AG10803 (cell line): ENCODE results near the gene MRC2.
"Not testable (repeated sequence)": the region's sequence is repeated elsewhere in the genome, so short reads cannot be mapped to it uniquely, and the experiment has no call there.

Experiments
- DNase-seq: peaks from one replicate; pipeline ENCODE4 v3.0.0; 2010; ENCODE audit warnings: low read depth
- H3K4me3 ChIP-seq: 2 replicates; pipeline ENCODE4 v1.5.1; 2011; ENCODE audit warnings: mild to moderate bottlenecking, low read length, control low read depth
- TF ChIP-seq, protein P1 (sequence below): conservative IDR thresholded peaks from 2 replicates; pipeline ENCODE4 v1.5.1; 2011; ENCODE audit warnings: mild to moderate bottlenecking, low read length, control low read depth, inconsistent platforms

Gene MRC2

DNA sequence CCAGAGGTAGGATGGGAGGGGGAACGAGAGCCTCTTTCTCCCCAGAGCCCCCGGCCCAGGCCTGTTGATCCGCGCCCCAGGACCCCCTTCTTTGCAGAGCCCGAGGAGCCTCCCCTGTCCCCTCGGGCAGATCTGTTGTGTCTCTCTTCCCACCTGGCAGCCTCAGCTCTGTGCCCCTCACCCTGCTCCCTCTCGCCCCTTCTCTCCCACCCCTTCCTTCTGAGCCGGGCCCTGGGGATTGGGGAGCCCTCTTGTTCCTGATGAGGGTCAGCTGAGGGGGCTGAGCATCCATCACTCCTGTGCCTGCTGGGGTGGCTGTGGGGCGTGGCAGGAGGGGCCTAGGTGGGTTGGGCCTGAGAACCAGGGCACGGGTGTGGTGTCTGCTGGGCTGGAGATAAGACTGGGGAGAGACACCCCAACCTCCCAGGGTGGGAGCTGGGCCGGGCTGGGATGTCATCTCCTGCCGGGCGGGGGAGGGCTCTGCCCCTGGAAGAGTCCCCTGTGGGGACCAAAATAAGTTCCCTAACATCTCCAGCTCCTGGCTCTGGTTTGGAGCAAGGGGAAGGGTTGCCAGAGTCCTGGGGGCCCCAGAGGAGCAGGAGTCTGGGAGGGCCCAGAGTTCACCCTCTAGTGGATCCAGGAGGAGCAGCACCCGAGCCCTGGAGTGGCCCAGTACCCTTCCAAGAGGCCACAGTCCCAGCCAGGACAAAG lies 65.4 kb downstream of the MRC2 start:
- no peak overlapping the region for H3K4me3 ChIP-seq
- TF ChIP-seq, protein P1, sequence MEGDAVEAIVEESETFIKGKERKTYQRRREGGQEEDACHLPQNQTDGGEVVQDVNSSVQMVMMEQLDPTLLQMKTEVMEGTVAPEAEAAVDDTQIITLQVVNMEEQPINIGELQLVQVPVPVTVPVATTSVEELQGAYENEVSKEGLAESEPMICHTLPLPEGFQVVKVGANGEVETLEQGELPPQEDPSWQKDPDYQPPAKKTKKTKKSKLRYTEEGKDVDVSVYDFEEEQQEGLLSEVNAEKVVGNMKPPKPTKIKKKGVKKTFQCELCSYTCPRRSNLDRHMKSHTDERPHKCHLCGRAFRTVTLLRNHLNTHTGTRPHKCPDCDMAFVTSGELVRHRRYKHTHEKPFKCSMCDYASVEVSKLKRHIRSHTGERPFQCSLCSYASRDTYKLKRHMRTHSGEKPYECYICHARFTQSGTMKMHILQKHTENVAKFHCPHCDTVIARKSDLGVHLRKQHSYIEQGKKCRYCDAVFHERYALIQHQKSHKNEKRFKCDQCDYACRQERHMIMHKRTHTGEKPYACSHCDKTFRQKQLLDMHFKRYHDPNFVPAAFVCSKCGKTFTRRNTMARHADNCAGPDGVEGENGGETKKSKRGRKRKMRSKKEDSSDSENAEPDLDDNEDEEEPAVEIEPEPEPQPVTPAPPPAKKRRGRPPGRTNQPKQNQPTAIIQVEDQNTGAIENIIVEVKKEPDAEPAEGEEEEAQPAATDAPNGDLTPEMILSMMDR: peak; percentile 58
- DNase-seq: peak; percentile 30

DNA sequence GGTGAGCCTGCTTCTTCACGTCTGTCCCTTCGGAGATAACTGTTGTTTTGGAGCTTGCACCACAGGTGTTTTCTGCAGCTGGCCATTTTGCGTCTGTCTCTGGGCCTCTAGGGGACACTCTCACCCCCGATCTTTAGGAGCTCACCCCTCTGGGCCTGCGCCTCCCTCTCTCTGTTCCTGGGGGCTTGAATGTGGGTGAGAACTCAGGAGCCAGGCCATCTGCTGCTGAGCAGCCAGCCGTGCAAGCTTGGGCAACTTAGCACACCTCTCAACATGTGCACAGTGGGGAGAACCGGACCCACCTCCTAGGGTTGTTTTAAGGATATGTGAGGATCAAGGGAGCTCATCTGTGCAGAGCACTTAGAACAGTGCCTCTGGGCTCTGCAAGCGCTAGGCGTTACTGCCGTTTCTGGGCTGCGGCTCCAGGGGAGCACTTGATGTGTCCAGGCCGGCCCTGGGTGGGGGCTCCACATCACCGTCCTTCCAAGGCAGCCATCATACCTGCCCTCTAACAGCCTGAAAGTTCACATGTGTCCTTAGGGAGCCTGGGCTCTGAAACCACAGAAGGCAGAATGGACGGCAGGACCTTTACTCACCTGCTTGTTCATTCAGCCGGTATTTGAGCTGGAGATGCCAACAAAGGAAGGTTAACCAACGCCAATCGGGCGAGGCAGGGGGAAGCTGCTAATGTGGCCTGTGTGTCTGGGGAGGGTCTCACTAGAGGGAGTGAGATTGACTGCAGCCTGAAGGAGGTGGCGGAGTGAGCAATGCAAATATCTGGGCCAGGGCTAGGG lies 66.3 kb downstream of the MRC2 start:
- no peak overlapping the region for H3K4me3 ChIP-seq
- TF ChIP-seq, protein P1: no peak
- DNase-seq: no peak

DNA sequence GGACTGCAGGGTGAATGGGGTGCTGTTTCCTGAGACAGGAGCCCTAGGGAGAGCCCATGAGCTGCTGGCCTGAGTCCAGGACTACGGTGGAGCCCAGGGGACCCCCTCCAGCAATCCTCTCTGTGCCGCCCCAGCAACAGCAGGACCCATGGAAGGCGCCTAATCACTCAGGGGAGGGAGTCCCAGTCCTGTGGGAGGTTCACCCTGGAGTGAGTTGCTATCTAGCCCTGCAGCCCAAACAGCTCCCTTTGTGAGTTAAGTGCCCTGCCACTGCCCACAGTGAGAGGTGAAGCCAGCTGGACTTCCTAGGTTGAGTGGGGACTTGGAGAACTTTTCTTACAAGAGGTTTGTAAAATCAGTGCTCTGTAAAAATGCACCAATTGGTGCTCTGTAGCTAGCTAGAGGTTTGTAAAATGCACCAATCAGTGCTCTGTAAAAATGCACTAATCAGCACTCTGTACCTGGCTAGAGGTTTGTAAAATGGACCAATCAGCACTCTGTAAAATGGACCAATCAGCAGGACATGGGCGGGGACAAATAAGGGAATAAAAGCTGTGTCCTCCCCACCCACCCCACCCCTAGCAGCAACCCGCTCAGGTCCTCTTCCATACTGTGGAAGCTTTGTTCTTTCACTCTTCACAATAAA lies 67.7 kb downstream of the MRC2 start:
- not testable (repeated sequence) for DNase-seq, H3K4me3 ChIP-seq

DNA sequence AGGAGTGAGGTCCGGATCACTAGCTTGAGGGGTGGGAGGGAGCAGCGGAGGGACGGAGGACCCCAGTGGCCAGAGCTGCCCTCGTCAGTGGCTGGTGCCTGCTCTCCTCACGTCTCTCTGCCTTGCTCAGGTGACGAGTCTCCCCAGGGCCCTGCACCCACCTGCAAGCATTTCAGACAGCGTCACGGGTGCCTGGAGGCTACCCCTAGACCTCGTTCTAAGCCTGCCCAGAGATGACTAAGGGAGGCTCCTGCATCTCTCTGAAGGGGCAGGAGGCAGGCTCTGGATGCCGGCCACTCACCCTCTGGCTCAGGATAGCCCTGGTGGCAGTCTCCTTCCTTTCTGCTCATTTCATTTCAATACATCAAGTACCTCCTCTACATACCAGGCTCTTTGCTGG lies 68.8 kb downstream of the MRC2 start:
- TF ChIP-seq, protein P1: peak; percentile 5; the same call in 1 of the 2 replicates
- DNase-seq: peak; percentile 42
- H3K4me3 ChIP-seq: no peak overlapping the region

DNA sequence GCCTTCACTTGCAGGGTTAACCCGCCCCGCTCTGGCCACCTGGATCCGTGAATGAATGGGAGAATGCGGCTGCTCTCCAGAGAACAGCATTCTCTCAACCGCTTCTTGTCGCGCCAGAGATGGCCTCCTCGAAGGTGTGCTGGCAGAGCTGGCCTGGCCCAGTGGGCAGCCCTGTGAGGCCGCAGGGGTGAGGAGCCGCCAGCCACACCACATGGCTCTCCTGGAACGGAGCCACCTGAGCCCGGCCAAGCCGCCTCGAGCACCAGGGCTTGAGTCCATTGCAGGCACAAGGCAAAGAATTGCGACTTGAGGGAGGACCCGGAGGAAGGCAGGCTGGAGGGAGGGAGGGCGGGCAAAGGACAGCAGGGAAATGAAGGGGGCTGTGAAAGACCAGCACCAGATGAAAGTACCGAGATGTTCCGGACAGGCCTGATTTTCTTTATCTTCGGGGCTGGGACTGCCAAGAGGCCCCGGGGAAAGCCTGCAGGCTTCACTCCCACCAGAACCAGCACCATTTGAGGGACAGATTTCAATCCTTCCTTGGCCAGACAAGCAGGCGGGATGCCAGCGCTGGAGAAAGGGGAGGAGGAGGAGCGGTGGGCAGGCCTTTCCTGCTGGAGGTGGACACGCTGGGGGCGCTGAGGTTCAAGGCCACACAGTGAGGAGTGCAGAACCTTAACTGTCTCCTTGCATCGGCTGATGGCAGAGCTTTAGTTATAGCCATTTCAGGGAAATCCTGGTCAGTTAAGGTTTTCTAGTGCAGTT lies 69.4 kb downstream of the MRC2 start:
- DNase-seq: peak; percentile 44
- TF ChIP-seq, protein P1: no peak
- H3K4me3 ChIP-seq: no peak overlapping the region

DNA sequence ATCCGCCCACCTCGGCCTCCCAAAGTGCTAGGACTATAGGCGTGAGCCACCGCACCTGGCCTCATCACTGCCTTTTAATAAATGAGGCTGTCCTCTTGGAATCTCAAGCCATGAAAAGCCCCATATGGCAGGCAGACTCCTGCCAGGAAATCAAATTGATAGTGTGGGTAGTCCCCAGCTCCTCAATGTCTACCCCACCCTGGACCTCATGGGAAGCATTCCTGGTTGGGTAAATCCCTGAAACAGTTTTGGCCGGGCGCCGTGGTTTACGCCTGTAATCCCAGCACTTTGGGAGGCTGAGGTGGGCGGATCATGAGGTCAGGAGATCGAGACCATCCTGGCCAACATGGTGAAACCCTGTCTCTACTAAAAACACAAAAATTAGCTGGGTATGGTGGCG lies 71.0 kb downstream of the MRC2 start:
- H3K4me3 ChIP-seq: not testable (repeated sequence)
- peak; percentile 36 for DNase-seq

DNA sequence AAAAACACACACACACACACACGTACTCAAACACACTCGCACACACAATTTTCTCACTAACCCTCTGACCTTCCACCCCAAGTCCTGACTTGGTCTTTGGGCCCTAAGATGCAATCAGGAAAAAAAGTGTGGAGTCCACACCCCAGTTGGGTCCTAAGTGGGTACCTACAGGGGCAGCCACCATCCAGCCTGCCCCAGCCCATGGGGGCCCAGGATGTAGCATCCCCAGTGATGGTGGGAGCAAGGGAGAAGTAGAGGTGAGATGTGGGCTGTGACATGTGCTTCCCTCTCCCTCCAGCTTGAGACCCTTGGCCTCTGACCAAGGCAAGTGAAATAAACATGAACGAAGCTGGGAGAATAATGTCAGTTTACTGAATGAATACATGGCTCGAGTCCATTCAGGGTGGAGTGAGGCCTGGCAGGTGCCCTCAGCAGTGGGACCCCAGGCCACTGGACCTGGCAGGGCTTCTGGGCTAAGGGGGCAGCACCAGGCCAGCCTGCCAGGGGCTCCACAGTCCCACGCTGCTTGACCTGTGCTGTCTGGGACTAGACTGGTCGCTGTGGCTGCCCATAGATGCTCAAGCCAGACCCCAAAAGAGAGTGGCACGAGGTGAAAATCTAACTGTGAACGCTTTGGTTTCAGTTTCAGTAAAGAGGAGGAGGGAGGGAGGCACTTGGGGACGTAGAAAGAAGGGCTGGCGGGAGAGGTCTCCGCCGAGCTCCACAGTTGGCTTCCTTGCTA lies 73.7 kb downstream of the MRC2 start:
- no peak overlapping the region for H3K4me3 ChIP-seq
- TF ChIP-seq, protein P1: no peak
- DNase-seq: no peak
